OCI-M1 (cell line): ENCODE measurements around the gene ZC3H12D.
"Not testable (repeated sequence)": the region's sequence is repeated elsewhere in the genome, so short reads cannot be mapped to it uniquely, and the experiment has no call there.

Source experiments
- DNase-seq: peaks from one replicate; lab custom pipeline; 2025; lab: John Stamatoyannopoulos, UW

Gene ZC3H12D

DNA sequence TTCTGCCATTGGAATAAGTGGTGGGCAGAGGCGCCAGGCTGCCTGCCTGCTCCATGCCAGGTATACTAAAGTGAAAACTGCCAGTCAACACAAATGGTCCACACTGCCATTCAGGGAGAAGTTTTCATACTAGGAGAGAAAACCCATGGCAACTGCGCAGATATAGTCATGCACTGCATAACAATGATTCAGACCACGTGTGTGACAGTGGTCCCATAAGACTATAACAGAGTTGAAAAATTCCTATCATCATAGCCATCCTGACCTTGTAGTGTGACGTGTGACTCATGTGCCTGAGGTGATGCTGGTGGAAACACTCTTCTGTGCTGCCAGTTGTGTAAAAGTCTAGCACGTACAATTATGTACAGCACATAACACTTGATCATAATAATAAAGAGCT, 25.1 kb downstream of the ZC3H12D start:
- no peak for DNase-seq

DNA sequence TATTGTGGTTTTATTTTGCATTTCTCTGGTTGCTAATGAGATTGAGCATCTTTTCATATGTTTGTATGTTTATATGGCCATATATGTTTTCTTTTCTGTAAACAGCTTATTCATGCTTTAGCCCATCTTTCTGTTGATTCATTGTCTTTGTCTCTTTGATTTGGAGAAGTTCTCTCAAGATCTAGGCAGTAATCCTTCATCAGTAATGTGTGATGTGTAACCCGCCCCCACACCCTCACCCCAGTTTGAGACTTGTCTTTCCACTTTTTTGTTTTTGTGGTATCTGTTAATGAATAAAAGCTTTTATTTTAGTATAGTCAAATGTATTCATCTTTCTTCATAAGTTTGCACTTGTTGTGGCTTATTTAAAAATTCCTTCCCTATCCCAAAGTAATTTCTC, 26.0 kb downstream of the ZC3H12D start:
- DNase-seq: no peak

DNA sequence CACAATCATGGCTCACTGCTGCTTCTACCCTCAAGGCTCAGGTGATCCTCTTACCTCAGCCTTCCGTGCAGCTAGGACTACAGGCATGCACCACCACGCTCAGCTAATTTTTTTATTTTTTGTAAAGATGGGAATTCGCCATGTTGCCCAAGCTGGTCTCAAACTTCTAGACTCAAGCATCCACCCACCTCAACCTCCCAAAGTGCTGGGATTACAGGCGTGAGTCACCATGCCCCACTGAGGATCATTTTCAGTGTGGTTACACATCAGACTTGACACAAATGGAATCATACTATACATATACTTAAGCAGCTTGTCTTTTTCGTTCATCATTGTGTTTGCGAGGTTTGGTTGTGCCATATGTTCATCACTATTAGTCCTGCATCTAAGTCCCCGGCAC, 26.6 kb downstream of the ZC3H12D start:
- no peak for DNase-seq

DNA sequence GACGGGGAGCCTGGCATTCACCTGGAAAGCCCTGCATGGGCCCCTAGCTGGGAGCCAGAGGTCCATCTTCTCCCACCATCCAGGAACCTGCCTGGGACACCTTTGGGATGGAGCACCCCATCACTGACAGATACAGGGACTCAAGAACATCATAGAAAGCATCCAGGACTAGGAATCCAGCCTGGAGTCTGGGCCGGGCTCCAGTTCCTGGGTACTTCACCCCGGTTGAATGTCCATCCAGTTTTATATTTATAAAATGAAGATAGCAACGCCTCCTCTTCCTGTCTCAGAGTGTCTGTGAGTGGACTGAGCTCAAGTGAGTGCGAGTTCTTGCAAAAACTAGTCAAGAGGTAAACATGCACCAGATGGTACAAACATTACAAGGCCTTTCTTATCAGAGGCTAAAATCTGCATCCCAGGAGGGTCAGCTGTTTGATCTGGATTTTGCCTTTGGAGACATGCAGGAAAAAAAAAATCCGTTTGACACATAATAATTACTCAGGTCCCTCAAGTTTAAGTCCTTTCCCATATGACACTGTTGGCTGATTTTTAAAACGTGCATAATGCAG, 27.4 kb downstream of the ZC3H12D start:
- no peak for DNase-seq

DNA sequence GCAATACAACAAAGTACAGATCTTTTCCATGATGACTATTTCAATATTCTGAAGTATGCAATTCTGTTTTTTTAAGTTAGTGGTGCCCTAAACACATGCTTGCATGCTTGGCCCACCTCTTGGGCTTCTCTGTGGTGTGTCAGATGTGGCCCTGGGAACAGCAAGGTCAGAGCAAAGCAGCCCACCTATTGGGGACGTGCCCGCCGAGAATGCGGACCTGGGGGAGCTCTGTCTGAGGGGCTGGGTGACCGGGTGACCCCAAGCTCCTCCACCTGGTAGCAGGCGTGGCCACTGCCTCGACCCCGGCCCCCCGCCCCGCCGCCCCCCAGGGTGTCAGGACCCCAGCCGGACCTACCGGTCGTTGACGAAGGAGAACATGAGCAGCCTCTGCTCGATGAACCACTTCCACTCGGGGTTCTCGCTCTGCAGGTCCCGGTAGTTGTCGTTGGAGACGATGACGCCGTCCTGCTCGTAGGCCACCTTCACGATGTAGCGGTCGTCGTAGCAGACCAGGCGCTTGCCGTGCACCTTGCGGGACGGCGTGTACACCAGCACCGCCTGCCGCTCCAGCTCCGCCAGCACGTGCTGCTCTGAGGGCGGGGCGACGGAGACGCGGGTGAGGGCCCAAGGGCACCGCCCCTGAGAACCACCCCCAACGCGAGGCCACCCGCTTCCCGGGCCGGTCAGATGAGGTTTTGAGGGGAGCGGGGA, 28.3 kb downstream of the ZC3H12D start:
- DNase-seq: no peak

DNA sequence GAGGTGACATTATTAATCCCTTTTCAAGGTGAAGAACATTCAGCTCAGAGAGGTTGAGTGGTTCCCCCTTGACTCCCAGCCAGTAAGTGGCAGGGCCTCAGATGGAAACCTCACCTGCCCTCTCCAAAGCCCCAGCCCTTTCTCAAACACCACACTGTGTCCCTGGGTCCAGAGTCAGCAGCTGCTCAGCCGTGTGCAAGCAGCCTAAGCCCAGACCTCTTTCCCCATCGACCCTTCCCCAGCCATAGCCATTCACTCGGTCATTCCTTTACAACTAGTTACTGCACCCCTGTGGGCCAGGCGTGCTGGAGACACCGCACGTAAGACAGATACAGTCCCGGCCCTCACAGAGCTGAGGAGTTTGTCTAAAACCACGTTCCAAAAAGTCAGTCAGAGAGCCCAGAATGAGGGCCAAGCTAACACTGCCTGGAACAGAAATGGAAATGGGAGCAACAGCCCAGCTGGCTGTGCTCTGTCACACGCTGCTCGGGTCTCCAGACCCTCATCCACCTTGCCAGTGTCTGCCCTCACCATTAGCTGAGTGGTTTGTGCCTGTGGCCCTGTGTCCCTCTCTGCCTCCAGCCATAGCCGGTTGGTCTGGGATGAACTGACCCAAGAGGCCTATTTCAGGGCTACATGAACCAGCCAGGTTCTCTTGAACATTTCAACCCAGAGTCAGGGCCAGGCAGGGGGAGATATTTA, 29.6 kb downstream of the ZC3H12D start:
- DNase-seq: no peak

DNA sequence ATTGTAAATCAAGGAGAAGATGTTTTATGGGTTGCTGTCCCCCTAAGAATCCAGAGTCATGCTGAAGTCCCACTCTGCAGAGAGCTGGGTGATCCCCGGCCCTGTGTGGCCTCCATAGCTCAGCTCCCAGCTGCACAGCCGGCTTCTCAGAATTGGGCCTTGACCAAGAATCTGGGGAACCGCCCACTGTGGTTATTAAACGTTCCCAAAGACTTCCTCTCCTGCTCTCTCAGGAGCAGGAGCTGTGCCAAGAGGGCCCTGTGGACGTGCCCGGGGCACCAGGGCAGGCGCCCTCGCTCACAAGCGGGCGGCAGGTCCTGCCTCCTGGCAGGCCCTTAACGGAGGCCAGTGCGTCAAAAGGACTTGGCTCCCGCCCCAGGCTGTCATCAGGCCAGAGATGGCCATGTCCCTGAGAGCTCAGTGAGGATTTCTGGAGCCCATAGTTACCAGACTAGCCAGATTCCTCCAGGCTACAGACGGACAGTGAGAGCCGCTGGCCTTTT, 30.4 kb downstream of the ZC3H12D start:
- peak; percentile 28 for DNase-seq

DNA sequence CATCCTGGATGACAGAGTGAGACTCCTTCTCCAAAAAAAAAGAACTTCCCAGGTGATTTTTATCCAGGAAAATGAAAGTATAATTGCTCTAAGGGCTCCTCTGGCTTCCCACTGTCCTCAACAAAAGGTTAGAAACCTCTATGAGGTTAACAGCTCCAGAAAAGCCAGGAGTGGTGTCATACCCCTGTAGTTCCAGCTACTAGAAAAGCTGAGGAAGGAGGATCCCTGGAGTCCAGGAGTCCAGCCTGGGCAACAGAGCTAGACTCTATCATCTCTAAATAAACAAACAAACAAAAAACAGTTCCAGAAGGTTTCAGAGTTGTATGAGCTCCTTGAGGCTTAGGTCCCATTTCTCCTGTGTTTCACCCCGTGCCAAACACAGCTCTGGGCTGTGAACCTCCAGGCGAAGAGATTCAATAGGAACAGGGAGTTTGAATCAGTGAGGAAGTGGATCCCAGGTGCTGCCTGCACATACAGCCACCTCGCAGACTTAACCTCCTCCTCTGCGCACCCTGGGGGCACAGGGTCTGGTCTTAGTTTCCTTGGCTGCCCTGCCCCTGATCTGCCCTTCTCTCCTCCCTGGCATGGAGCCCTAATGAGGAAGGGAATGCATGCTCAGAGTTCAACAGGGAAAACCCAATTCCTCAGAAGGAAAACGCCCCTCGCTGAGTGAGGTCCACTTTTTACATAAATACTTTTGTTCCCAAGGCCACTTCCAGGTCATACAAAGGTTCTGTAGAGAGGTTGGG, 31.0 kb downstream of the ZC3H12D start:
- DNase-seq: no peak

DNA sequence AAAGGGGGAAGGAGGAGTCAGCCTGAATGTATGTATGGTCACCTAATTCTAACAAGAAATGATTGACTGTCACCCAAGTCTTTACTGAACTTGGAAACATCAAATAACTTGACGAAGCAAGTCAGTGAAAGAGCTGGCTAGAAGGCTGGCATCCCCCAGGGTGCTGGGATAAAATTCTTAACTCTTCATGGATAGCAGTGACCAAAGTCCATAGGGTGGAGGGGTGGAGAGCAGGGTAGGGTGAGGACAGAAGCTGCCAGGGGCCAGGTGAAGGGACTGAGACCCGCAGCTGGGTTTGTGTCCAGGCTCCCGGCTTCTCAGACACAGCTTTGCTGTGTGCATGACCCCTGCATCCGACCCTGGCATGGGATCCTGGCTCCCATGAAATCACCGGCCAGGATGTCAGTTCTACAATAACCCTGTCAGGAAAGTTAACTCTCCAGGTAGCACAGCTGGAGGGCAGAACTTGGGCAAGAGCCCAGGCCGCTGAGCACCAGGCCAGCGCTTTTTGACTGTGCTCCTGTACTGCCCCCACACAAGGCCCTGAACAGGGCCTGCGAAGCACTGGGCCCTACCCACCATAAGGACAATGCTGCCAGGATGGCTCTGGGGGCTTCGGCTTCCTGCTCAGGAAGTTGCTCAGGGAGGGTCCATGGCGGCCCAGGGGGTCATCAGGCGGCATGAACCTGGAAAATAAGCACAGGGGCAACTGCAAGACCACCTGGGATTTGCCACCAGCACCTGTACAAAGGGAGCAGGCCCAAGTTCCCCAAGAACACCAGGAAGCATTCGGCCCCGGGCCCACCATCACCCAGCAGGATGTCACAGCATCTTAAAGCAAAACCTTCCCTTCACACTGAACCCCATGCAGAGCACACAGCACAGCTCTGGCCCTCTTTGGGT, 32.5 kb downstream of the ZC3H12D start:
- no peak for DNase-seq

DNA sequence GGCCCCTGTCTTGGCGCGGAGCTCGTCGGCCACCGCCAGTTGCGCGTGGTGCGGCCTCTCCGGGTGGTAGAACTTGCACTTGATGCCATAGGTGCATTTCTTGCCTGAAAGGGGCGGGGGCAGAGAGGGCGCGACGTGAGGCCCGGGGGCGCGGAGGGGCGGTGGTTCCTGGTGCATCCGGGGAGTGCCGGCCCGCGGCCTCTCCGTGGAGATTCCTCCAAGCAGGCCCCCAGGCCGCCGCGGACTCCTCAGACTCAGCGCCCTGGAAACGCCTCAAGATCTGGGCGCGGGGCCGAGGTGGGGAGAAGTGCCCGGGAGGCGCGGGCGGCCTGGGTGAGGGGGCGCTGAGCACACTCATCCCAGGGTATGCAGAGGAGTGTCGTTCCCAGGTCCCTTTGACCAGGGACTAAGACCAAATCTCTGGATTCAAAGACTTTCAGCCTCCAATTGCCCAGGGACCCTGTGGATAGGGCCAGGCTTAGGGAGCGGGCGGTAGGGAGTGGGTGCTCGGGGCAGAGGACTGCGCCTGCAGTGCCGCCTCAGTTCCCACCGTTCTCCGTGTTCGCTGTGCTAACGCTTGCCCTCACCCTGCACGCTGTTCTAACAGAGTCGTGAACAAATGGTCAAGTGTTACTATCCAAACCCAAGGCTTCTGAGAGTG, 33.3 kb downstream of the ZC3H12D start:
- no peak for DNase-seq

DNA sequence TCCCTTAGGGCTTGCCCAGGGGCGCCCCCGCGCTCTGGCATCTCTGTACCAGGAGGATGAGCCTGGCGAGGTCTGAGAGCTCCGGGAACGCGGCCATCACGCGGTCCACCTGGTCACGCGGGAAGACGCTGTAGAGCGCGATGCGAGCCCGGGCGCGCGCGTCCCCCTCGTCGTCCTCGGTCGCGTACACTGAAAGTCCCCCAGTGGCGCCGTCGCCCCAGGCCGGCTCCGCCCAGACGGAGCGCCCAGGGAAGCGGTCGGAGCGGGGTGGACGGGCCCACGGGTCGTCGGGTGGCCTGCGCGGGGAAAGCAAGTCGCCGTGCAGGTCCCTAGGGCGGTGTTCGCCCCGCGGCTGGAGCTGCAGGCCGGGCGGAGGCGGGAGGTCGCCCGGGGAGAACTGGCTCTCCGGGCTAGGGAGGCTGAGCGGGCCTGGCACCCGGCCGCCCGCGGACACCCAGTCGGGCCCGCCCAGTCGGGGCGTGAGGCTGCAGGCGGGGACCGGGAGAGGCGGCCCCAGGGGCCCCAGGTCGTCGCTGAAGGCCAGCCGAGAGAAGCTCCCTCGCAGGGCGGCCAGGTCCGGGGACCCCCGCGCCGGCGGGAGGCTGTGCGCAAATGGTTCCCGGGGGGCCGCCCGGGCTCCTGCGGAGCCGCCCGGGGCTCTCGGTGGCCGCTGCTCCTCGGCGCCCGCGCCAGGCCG, 34.0 kb downstream of the ZC3H12D start:
- DNase-seq: no peak

DNA sequence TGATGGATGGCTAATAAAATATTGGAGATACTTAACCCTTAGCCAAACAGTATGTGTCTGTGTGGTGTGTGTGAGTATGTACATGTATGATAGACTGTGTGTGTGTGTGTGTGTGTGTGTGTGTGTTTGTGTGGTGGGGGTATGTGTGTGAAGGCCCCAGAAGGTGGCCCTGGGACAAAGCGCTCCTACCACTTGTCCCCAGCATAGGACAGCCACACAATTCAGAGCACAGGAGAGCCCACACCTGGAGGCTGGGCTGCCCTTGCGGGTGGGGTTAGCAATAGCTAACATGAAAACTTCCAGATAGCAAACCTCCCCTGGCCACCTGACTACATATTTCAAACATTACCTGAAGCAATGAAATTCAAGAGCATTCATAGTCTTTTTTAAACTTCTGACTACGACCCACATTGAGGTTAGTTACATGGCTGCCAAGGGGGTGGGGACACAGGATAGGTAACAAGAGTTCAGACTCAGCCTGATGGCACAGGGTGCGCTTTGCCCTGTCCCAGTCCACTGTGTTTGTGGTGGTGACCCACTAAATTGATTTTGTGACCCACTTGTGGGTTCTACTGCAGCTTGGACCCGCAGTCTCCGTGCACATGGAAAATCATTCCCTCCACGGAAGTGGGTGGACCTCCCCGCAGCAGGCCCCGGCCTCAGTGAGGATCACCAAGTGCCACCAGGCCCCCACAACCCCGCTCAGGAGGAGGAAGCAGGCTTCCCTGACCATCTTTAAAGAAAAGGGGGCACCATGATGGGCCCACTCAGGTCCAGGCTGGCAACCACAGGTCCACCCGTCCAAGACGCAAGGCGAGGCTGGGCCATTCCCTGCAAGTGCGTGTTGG, 34.8 kb downstream of the ZC3H12D start:
- DNase-seq: no peak

DNA sequence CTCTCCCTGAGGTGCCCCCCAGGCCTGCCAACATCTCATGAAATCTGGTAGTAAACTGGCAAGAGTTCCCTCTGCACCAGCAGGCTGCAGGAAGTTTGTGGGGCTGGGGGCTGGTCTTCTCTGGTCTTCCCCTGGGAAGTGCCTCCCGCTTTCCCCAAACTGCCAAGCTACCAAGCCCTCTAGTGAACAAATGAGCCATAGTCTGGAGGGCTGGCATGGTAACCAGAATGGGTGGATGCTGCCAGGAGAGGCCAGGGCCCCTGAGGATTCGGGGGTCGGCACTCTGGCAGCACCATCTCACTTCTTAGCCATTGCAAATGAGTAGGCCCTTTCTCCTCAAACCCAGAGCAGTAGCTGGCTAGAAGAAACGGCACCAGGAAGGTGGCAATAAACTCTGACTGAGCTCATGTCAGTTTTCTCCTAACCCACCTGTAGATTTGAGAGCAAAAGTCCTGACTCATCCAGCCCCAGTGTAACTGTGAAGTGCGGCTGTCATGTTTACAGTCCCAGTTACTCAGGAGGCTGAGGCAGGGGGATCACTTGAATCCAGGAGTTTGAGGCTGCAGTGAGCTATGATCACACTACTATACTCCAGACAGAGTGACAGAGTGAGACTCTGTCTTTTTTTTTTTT, 35.9 kb downstream of the ZC3H12D start:
- no peak for DNase-seq

DNA sequence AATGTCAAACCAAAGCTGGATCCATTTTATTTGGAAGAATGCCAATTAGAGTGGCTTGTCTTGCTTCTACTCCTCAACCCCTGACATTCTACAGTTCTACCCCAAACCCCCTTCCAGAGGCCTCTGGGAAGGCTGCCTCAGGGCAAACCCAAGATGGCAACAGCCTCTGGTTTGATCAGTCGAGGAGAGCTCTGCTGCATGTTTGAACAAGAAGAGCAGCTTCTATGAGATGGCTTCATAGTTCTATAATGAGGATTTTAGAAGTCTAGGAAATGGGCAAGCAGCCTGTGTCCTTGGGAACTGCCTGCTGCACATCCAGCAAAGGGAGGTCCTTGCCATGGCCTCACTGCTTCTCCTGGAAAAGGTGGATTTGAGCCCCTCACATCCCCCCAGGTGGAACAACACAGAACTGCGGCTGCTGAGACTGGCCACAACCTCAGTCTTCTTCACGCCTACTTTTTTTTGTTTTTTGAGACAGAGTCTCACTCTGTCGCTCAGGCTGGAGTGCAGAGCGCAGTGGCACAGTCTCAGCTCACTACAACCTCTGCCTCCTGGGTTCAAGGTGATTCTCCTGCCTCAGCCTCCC, 37.9 kb downstream of the ZC3H12D start:
- no peak for DNase-seq

DNA sequence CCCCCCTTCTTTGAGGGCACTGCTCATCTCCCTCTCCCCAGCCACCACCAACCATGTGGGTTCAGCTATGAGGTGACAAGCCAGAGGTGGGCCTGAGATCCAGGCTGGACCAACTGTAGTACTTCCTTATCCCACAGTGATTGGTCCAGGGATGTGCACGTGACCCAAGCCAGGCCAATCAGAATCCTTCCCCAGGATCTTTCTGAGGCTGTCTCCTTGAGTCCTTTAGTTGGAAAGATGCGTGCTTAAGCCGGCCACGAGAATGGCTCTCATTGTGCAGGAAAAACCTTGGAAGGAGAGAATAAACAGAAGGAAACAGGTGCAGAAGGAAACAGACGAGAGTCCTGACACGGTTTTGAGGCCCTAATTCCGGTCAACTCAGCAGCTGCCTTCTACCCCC, 39.2 kb downstream of the ZC3H12D start:
- no peak for DNase-seq

DNA sequence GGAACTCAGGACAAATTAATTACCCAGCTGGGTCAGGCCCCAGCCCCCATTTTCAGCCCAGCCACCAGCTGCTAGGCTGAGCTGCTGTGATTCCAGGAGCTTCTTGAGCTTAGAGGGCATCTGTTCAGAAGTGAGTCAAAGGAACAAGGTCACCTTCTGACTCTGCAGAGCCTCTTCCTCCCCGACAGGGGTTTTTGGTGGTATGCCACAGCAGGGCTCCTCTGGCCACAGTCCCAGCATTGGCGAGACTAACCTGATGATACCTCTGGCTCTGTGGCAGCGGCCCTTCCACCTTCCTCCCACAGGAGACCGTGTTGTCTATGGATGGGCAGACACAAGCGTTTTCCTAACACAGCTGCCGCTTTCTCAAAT, 39.7 kb downstream of the ZC3H12D start:
- DNase-seq: no peak

DNA sequence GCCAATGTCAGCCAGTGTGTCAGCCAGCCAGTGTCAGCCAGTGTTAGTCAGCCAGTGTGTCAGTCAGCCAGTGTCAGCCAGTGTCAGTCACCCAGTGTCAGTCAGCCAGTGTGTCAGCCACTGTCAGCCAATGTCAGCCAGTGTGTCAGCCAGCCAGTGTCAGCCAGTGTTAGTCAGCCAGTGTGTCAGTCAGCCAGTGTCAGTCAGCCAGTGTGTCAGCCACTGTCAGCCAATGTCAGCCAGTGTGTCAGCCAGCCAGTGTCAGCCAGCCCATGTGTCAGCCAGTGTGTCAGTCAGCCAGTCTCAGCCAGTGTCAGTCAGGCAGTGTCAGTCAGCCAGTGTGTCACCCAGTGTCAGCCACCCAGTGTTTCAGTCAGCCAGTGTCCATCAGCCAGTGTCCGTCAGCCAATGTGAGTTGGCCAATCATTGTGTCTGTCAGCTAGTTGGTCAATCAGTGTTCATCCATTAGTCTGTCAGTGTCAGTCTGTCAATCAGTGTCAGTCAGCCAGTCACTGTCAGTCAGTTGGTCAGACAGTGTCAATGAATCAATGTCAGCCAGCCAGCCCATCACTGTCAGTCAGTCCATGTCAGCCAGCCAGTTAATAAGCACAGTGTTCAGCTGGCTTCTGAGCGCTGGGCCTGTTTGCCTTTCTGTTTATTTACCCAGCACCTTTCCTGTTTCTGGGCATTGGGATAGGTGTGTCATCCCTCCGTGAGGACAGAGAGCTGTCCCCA, 40.3 kb downstream of the ZC3H12D start:
- DNase-seq: not testable (repeated sequence)
